ENCODE results near the gene SPATA9.

Gene SPATA9

GRCh38 chr5:95621839-95622629 is 60.8 kb downstream of the SPATA9 start:
- in situ Hi-C loops (cut with MboI; ENCODE audit: low sequenced_read_pairs), result no loop called here

- in situ Hi-C loops (cut with MboI; ENCODE audit: low sequenced_read_pairs), result no loop called here
Measured at GRCh38 chr5:95620870-95621838, 61.6 kb downstream of the SPATA9 start.

DNA sequence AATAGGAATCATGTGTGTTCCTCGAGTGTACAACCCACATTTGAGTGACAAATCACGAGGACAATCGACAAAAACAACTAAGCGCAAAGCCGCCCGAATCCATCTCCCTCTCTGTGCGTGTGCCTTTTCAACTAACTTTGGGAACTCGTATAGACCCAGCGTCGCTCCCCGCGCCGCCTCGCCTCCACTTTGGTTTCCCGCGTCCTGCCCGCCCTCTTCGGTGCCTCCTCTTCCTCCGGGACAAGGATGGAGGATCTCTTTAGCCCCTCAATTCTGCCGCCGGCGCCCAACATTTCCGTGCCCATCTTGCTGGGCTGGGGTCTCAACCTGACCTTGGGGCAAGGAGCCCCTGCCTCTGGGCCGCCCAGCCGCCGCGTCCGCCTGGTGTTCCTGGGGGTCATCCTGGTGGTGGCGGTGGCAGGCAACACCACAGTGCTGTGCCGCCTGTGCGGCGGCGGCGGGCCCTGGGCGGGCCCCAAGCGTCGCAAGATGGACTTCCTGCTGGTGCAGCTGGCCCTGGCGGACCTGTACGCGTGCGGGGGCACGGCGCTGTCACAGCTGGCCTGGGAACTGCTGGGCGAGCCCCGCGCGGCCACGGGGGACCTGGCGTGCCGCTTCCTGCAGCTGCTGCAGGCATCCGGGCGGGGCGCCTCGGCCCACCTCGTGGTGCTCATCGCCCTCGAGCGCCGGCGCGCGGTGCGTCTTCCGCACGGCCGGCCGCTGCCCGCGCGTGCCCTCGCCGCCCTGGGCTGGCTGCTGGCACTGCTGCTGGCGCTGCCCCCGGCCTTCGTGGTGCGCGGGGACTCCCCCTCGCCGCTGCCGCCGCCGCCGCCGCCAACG is 62.5 kb downstream of the SPATA9 start, which contains the start of gene GPR150:
GPR150 (plus strand) TSS at position 58 of the 840 bp plus-strand sequence; CDS start at position 247, 189 bp downstream.
- in situ Hi-C loops (cut with MboI; ENCODE audit: low sequenced_read_pairs), result no loop called here

DNA sequence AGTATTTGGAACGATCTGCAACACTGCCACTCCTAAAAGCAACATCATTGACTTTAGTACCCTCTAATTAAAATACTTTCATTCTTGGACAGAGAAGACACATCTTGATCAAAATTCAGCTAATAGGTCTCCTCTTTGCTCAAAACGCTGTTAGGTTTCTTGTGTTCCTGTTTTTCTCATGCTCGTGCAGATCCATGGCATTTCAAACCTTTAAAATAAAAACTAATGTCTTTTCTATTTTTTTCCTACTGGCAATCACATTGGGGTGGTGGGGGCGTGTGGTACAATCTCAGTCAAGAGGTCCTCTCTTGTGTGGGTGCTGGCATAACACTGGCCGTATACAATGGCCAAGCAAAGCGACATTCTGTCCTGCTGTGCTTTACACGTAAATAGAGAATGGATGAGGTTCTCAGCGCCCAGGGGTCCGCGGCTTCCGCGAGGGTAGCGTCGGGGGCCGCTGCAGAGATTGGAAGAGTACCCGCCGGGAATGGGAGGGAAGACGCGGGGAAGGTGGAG is 63.2 kb downstream of the SPATA9 start:
- in situ Hi-C loops (cut with MboI; ENCODE audit: low sequenced_read_pairs), result no loop called here

DNA sequence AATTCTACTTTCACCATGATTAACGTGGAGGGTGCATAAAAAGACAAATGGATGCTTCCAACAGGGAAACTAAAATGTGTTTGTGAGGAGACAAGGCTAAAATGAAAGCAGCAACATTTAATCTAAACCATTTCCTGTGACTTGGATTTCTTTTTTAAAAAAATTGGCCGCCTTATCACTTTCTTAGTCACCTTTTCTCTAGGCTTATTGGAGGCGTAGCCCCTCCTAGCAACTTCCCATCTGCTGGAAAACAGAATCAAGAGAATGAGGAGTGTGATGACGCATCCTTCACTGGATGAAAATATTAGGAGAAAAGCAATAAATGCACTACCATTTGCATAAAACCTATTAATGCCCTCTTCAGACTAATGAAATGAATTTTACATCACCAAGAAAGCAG is 63.7 kb downstream of the SPATA9 start:
- in situ Hi-C loops (cut with MboI; ENCODE audit: low sequenced_read_pairs), result no loop called here

GRCh38 chr5:95617057-95617456 is 65.7 kb downstream of the SPATA9 start:
- in situ Hi-C loops (cut with MboI; ENCODE audit: low sequenced_read_pairs), result no loop called here

DNA sequence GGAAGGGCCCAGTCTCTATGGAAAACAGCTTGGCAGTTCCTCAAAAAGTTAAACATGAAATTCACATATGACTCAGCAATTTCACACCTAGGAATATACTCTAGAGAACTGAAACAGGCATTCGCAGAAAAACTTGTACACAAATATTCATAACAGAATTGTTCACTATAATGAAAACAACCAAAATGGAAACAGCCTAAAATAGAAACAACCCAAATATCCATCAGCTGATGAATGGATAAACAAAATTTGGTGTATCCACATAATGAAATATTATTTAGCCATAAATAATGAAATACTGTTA is 67.7 kb downstream of the SPATA9 start:
- in situ Hi-C loops (cut with MboI; ENCODE audit: low sequenced_read_pairs), result no loop called here

GRCh38 chr5:95613514-95613913 is 69.3 kb downstream of the SPATA9 start:
- in situ Hi-C loops (cut with MboI; ENCODE audit: low sequenced_read_pairs), result no loop called here

GRCh38 chr5:95611396-95611795 is 71.4 kb downstream of the SPATA9 start:
- in situ Hi-C loops (cut with MboI; ENCODE audit: low sequenced_read_pairs), result no loop called here

- in situ Hi-C loops (cut with MboI; ENCODE audit: low sequenced_read_pairs), result no loop called here
Measured at GRCh38 chr5:95610546-95610945, 72.2 kb downstream of the SPATA9 start.

DNA sequence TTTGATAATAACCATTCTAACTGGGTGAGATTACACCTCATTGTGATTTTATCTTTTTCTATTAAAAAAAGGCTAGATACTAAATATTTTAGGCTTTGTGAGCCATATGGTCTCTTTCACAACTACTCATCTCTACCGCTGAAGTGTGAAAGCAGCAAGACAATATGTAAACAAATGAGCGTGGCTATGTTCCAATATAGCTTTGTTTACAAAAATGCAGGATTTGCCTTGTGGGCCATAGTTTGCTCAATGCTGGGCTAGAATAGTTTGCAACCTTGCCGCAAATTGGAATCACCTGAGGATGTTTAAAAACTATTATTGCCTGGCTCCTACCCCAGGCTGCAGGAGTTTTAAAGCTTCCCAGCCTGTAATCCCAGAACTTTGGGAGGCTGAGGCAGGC is 73.1 kb downstream of the SPATA9 start:
- in situ Hi-C loops (cut with MboI; ENCODE audit: low sequenced_read_pairs), result no loop called here
